K562 (cell line): ENCODE results near the gene FBLN2. TPM values are rescaled to one million over a fixed set of nuclear protein-coding genes. Genes with fewer than 3 reads are reported as not detected.

ENCODE experiments used
- ARNT ChIP-seq, 2 experiments: fragments of 450-650 bp; IDR thresholded peaks; 2 replicates each; pipeline ENCODE4 v1.6.1; 2016; ENCODE audit warnings: mild to moderate bottlenecking in 1 of 2
- CTBP1 ChIP-seq: fragments of 450-650 bp; IDR thresholded peaks from 2 replicates; pipeline ENCODE4 v1.6.1; 2016; ENCODE audit warnings: borderline replicate concordance
- DPF2 ChIP-seq: fragments of 450-650 bp; IDR thresholded peaks from 2 replicates; pipeline ENCODE4 v1.6.1; 2016
- E2F8 ChIP-seq: fragments of 450-650 bp; IDR thresholded peaks from 2 replicates; pipeline ENCODE4 v1.7.1; 2018; ENCODE audit warnings: mild to moderate bottlenecking, low read depth; ENCODE audit not compliant: partially characterized antibody
- ELF1 ChIP-seq: fragments of 200-800 bp; sonication (Bioruptor generic); IDR thresholded peaks from 2 replicates; pipeline ENCODE4 v1.6.1; 2016; ENCODE audit warnings: missing genetic modification characterization, missing compliant biosample characterization
- HSF4 ChIP-seq: fragments of 250-450 bp; sonication (Bioruptor Pico); IDR thresholded peaks from 2 replicates; pipeline ENCODE4 v2.1.2; 2022; ENCODE audit warnings: mild to moderate bottlenecking, moderate library complexity, borderline replicate concordance
- KDM4B ChIP-seq, 2 experiments: fragments of 450-650 bp in 1 of 2; sonication (generic) in 1 of 2; IDR thresholded peaks; 2 replicates each; pipeline ENCODE4 v1.6.1; 2016 to 2017; ENCODE audit warnings: borderline replicate concordance in 2 of 2, antibody characterized with exemption in 1 of 2, low read depth in 1 of 2, mild to moderate bottlenecking in 1 of 2
- MTA1 ChIP-seq: fragments of 450-650 bp; IDR thresholded peaks from 2 replicates; pipeline ENCODE4 v1.6.1; 2017; ENCODE audit warnings: borderline replicate concordance
- NKRF ChIP-seq: fragments of 450-650 bp; IDR thresholded peaks from 2 replicates; pipeline ENCODE4 v1.6.1; 2016; ENCODE audit warnings: borderline replicate concordance
- RAD21 ChIP-seq, 2 experiments: fragments of 250-450 bp in 1 of 2; fragments of 450-650 bp in 1 of 2; sonication (Bioruptor Pico) in 1 of 2; formaldehyde crosslinking in 1 of 2; IDR thresholded peaks in 1 of 2; conservative IDR thresholded peaks in 1 of 2; 2 replicates each; pipeline versions ENCODE4 v1.4.0 to v1.8.0; 2020 to 2022; ENCODE audit warnings: mild to moderate bottlenecking in 2 of 2, moderate library complexity in 1 of 2
- SNRNP70 ChIP-seq: fragments of 200-400 bp; formaldehyde crosslinking; optimal IDR thresholded peaks from 2 replicates; pipeline ENCODE3; 2017; ENCODE audit warnings: low read depth, low read length
- TRIM24 ChIP-seq, 2 experiments: fragments of 450-650 bp; IDR thresholded peaks; 2 replicates each; pipeline ENCODE4 v1.6.1; 2016
- ZKSCAN8 ChIP-seq: fragments of 200-800 bp; sonication (Bioruptor generic); IDR thresholded peaks from 2 replicates; pipeline ENCODE4 v1.6.1; 2016; ENCODE audit warnings: missing genetic modification characterization, missing compliant biosample characterization
- ZNF133 ChIP-seq: fragments of 250-450 bp; sonication (Bioruptor Pico); IDR thresholded peaks from 2 replicates; pipeline ENCODE4 v1.4.0; 2020; ENCODE audit warnings: mild to moderate bottlenecking
- ZNF280B ChIP-seq: fragments of 250-450 bp; sonication (Bioruptor Pico); IDR thresholded peaks from 2 replicates; pipeline ENCODE4 v1.5.1; 2021; ENCODE audit warnings: mild to moderate bottlenecking
- ZNF311 ChIP-seq: fragments of 250-450 bp; sonication (Bioruptor Pico); IDR thresholded peaks from 2 replicates; pipeline ENCODE4 v1.4.0; 2020; ENCODE audit warnings: mild to moderate bottlenecking, moderate library complexity
- ZNF347 ChIP-seq: fragments of 450-650 bp; formaldehyde crosslinking; IDR thresholded peaks from 2 replicates; pipeline ENCODE4 v1.4.0; 2020; ENCODE audit warnings: low read depth, mild to moderate bottlenecking, moderate library complexity
- ZNF445 ChIP-seq: fragments of 250-450 bp; sonication (Bioruptor Pico); IDR thresholded peaks from 2 replicates; pipeline ENCODE4 v1.4.0; 2020; ENCODE audit warnings: low read depth, mild to moderate bottlenecking, moderate library complexity
- ZNF507 ChIP-seq: conservative IDR thresholded peaks from 2 replicates; pipeline ENCODE4 v1.6.1; 2017; ENCODE audit warnings: missing genetic modification characterization, missing compliant biosample characterization
- ZNF699 ChIP-seq: fragments of 250-450 bp; sonication (Bioruptor Pico); IDR thresholded peaks from 2 replicates; pipeline ENCODE4 v1.8.0; 2021; ENCODE audit warnings: mild to moderate bottlenecking, moderate library complexity; ENCODE audit not compliant: insufficient replicate concordance
- polyA plus RNA-seq, 8 experiments: library from polyadenylated mRNA; depleted of rRNA in 4 of 8; stranded (reverse) in 5 of 8; unstranded in 3 of 8; fragments of >200 nt; fragmentation: Nextera tagmentation in 2 of 8; fragmentation: Illumina TruSeq in 1 of 8; extraction: Ambion mirVana in 2 of 8; extraction: Trizol in 1 of 8; gene quantifications; 2 replicates each; pipeline versions ENCODE4 v1.2.1 to v1.2.3, GENCODE V29; 2011 to 2014; ENCODE audit warnings: inconsistent platforms in 1 of 8, missing spikeins in 1 of 8
- total RNA-seq, 7 experiments: library from RNA; depleted of rRNA in 6 of 7; stranded (reverse); fragments of >200 nt in 6 of 7; fragmentation: Illumina TruSeq in 2 of 7; extraction: Trizol in 2 of 7; gene quantifications; 2 replicates each; pipeline versions ENCODE4 v1.2.1 to v1.2.3, GENCODE V29; 2011 to 2021; ENCODE audit warnings: low replicate concordance in 1 of 7
- TF ChIP-seq, protein P1 (sequence below), 2 experiments: fragments of 450-650 bp; conservative IDR thresholded peaks; 2 replicates each; pipeline ENCODE4 v1.6.1; 2017; ENCODE audit warnings: mild to moderate bottlenecking in 2 of 2, moderate library complexity in 2 of 2

FBLN2 gene
- total and polyA plus RNA-seq, 9 of the 15 experiments (the other 6 are each of a cell fraction or from before 2014, with no cell fraction given) = 0.03 to 0.10 (median 0.04) TPM; not detected in 6

GRCh38 chr3:13579063-13579462 lies 30.1 kb downstream of the FBLN2 start (continued):
- TF ChIP-seq KDM4B (IDR thresholded peaks at IDR 0.05; ENCODE audit: borderline replicate concordance in 2 of 2, low read depth in 1 of 2) (no peak), ZNF280B (CRISPR knock-in tag) (no peak), ARNT (IDR thresholded peaks at IDR 0.05) (peak in 1 of 2 experiments; percentile 100; a peak in 2 of 4 replicates), E2F8 (no peak), ZNF133 (no peak), ZNF699 (no peak), TRIM24 (IDR thresholded peaks at IDR 0.05) (peak in 1 of 2 experiments; percentile 13; a peak in 1 of 4 replicates), MTA1 (peak; percentile 68), ZNF347 (CRISPR knock-in tag) (no peak), DPF2 (0 out of 2 replicates have a peak, but pooled peaks have one; percentile 33), NKRF (no peak), ELF1 (tag) (no peak), CTBP1 (peak; percentile 33; the same call in 1 of the 2 replicates), RAD21 (CRISPR knock-in tag; conservative IDR thresholded peaks at IDR 0.05 in 1 of 2, IDR thresholded peaks at IDR 0.05 in 1 of 2) (no peak), ZNF445 (CRISPR knock-in tag) (no peak), ZNF507 (tag) (no peak), HSF4 (no peak), ZNF311 (CRISPR knock-in tag) (no peak), ZKSCAN8 (no peak), SNRNP70 (no peak)
- TF ChIP-seq, protein P1, sequence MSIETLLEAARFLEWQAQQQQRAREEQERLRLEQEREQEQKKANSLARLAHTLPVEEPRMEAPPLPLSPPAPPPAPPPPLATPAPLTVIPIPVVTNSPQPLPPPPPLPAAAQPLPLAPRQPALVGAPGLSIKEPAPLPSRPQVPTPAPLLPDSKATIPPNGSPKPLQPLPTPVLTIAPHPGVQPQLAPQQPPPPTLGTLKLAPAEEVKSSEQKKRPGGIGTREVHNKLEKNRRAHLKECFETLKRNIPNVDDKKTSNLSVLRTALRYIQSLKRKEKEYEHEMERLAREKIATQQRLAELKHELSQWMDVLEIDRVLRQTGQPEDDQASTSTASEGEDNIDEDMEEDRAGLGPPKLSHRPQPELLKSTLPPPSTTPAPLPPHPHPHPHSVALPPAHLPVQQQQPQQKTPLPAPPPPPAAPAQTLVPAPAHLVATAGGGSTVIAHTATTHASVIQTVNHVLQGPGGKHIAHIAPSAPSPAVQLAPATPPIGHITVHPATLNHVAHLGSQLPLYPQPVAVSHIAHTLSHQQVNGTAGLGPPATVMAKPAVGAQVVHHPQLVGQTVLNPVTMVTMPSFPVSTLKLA (conservative IDR thresholded peaks at IDR 0.05) = no peak
